ENCODE measurements around the gene PAX4. TPM values are rescaled to one million over a fixed set of nuclear protein-coding genes. Genes with fewer than 3 reads are reported as not detected.
"Not testable (repeated sequence)": the region's sequence is repeated elsewhere in the genome, so short reads cannot be mapped to it uniquely, and the experiment has no call there.

PAX4 gene
- total RNA-seq, 4 donors from 2014 or later, result not detected

GRCh38 chr7:127581716-127582115 is 36.2 kb downstream of the PAX4 start:
- H3K4me3 ChIP-seq, result no peak overlapping the region
- WGBS, 2 donors, result 83 to 100% methylated on average over 1 of the region's 1 CpG
- peaks cover 0 to 67% (median 25%) of the 10 kb centered on the region in 4 donors for H3K4me1 ChIP-seq
- TF ChIP-seq POLR2A (IDR thresholded peaks at IDR 0.05) (no peak), CTCF (IDR thresholded peaks at IDR 0.05) (no peak)
- no peak overlapping the region for H3K27ac ChIP-seq
- DNase-seq (ENCODE audit: low spot score in 2 of 2), result no peak
- no peaks in the 10 kb centered on the region for H3K27me3 ChIP-seq
- H3K9me3 ChIP-seq, result no peaks in the 10 kb centered on the region
- peaks cover 0 to 57% (median 8%) of the 10 kb centered on the region in 3 donors for H3K36me3 ChIP-seq

- TF ChIP-seq EP300 (IDR thresholded peaks at IDR 0.05), result no peak
- H3K4me3 ChIP-seq, result no peak overlapping the region
- H3K36me3 ChIP-seq, result peaks cover 0 to 61% (median 8%) of the 10 kb centered on the region in 3 donors
- H3K4me1 ChIP-seq, result peaks cover 0 to 61% (median 22%) of the 10 kb centered on the region in 4 donors
- no peak overlapping the region for H3K27ac ChIP-seq
- H3K27me3 ChIP-seq, result no peaks in the 10 kb centered on the region
- DNase-seq (ENCODE audit: low spot score in 2 of 2), result no peak
- no peaks in the 10 kb centered on the region for H3K9me3 ChIP-seq
Measured at GRCh38 chr7:127580612-127581011, 37.3 kb downstream of the PAX4 start.

- no peak overlapping the region for H3K27ac ChIP-seq
- peaks cover 0 to 73% (median 8%) of the 10 kb centered on the region in 3 donors for H3K36me3 ChIP-seq
- no peaks in the 10 kb centered on the region for H3K9me3 ChIP-seq
- TF ChIP-seq EP300 (IDR thresholded peaks at IDR 0.05) (no peak), POLR2A (IDR thresholded peaks at IDR 0.05) (no peak), CTCF (IDR thresholded peaks at IDR 0.05) (no peak)
- no peaks in the 10 kb centered on the region for H3K27me3 ChIP-seq
- DNase-seq (ENCODE audit: low spot score in 2 of 2), result no peak
- H3K4me3 ChIP-seq, result no peak overlapping the region
- H3K4me1 ChIP-seq, result peaks cover 0 to 50% (median 11%) of the 10 kb centered on the region in 4 donors
- 69% methylated on average over 4 of the region's 4 CpGs for WGBS, 2 donors
Measured at GRCh38 chr7:127578711-127579275, 39.1 kb downstream of the PAX4 start.

- no peak overlapping the region for H3K4me3 ChIP-seq
- peaks cover 0 to 44% (median 5%) of the 10 kb centered on the region in 4 donors for H3K4me1 ChIP-seq
- DNase-seq (ENCODE audit: low spot score in 2 of 2), result no peak
- H3K36me3 ChIP-seq, result peaks cover 0 to 69% (median 8%) of the 10 kb centered on the region in 3 donors
- no peak for TF ChIP-seq EP300 (IDR thresholded peaks at IDR 0.05)
- no peak for TF ChIP-seq POLR2A (IDR thresholded peaks at IDR 0.05)
- TF ChIP-seq CTCF (IDR thresholded peaks at IDR 0.05), result no peak
- no peak overlapping the region for H3K27ac ChIP-seq
- whole genome bisulfite sequencing, 2 donors, result 64 to 66% methylated on average over 5 of the region's 5 CpGs
- no peaks in the 10 kb centered on the region for H3K27me3 ChIP-seq
- H3K9me3 ChIP-seq, result no peaks in the 10 kb centered on the region
Measured at GRCh38 chr7:127578036-127578684, 39.8 kb downstream of the PAX4 start.

- TF ChIP-seq POLR2A (IDR thresholded peaks at IDR 0.05) (no peak), EP300 (IDR thresholded peaks at IDR 0.05) (no peak), CTCF (IDR thresholded peaks at IDR 0.05) (no peak)
- WGBS, 2 donors, result 70 to 84% methylated on average over 3 of the region's 3 CpGs
- Histone ChIP-seq H3K4me1 (no peaks in the 10 kb centered on the region), H3K36me3 (peaks cover 0 to 18% (median 0%) of the 10 kb centered on the region in 3 donors), H3K27me3 (no peaks in the 10 kb centered on the region), H3K9me3 (no peaks in the 10 kb centered on the region), H3K27ac (no peak overlapping the region), H3K4me3 (no peak overlapping the region)
- no peak for DNase-seq (ENCODE audit: low spot score in 2 of 2)
Measured at GRCh38 chr7:127571741-127572505, 46.0 kb downstream of the PAX4 start.

- H3K27ac ChIP-seq; H3K9me3 ChIP-seq; H3K4me3 ChIP-seq; H3K4me1 ChIP-seq; DNase-seq (ENCODE audit: low spot score in 2 of 2); H3K27me3 ChIP-seq: not testable (repeated sequence)
- H3K36me3 ChIP-seq, result peaks cover 0 to 13% (median 0%) of the 10 kb centered on the region in 3 donors
- WGBS, 2 donors, result 100% methylated on average over 1 of the region's 3 CpGs; no CpG with 5 or more reads in 1 of the 2 donors
Measured at GRCh38 chr7:127568034-127568433, 49.9 kb downstream of the PAX4 start.

Measured in tibial nerve (tissue), 4 donors.